HEK293 (cell line): Measurements from ENCODE around the gene PDCL2.

Experiments
- CTCF ChIA-PET: fragments of 350-600 bp; formaldehyde crosslinking; extraction: SDS; loops from one replicate; lab custom pipeline; 2021; ENCODE audit warnings: antibody characterized with exemption; lab: Yijun Ruan, JAX
- POLR2A ChIA-PET: fragments of 300-600 bp; formaldehyde crosslinking; extraction: SDS; loops from one replicate; lab custom pipeline; 2020; ENCODE audit warnings: antibody characterized with exemption, inconsistent platforms; lab: Yijun Ruan, JAX
- H3K27ac ChIP-seq: fragments of 200-500 bp; sonication (Bioruptor generic); 2 replicates; pipeline ENCODE4 v1.5.1; 2014; ENCODE audit warnings: low read depth, low read length, control low read depth, inconsistent platforms; ENCODE audit errors: extremely low read depth
- H3K36me3 ChIP-seq, 2 experiments: fragments of 200-500 bp in 1 of 2; sonication (Bioruptor generic) in 1 of 2; 1 replicate in 1 of 2; 2 replicates in 1 of 2; pipeline ENCODE4 v1.5.1; 2014 to 2017; ENCODE audit warnings: inconsistent platforms in 2 of 2, low read length in 2 of 2; ENCODE audit not compliant: control insufficient read depth in 2 of 2, insufficient read depth in 1 of 2
- H3K4me1 ChIP-seq: fragments of 200-500 bp; sonication (Bioruptor generic); 2 replicates; pipeline ENCODE4 v1.5.1; 2014; ENCODE audit warnings: mild to moderate bottlenecking, low read length, inconsistent platforms; ENCODE audit not compliant: control insufficient read depth, insufficient read depth
- H3K4me3 ChIP-seq: 2 replicates; pipeline ENCODE4 v1.5.1; 2011; ENCODE audit warnings: low read depth, mild to moderate bottlenecking, control low read depth, low read length, moderate library complexity
- H3K9me3 ChIP-seq: fragments of 200-500 bp; sonication (Bioruptor generic); 2 replicates; pipeline ENCODE4 v1.5.1; 2014; ENCODE audit warnings: low read depth, low read length, inconsistent platforms; ENCODE audit not compliant: control insufficient read depth, insufficient read depth
- BCL11B ChIP-seq: fragments of 450-650 bp; formaldehyde crosslinking; IDR thresholded peaks from 2 replicates; pipeline ENCODE4 v1.5.1; 2016; ENCODE audit warnings: low read depth, missing biosample characterization, missing genetic modification characterization
- GLIS2 ChIP-seq: fragments of 450-650 bp; formaldehyde crosslinking; IDR thresholded peaks from 2 replicates; pipeline ENCODE4 v1.5.1; 2016; ENCODE audit warnings: missing biosample characterization, missing genetic modification characterization
- KLF7 ChIP-seq: fragments of 450-650 bp; formaldehyde crosslinking; IDR thresholded peaks from 2 replicates; pipeline ENCODE4 v1.5.1; 2016; ENCODE audit warnings: missing biosample characterization, missing genetic modification characterization, borderline replicate concordance
- MZF1 ChIP-seq: fragments of 450-650 bp; formaldehyde crosslinking; IDR thresholded peaks from 2 replicates; pipeline ENCODE4 v1.5.1; 2017; ENCODE audit warnings: missing biosample characterization, missing genetic modification characterization, borderline replicate concordance
- OSR2 ChIP-seq: fragments of 450-650 bp; formaldehyde crosslinking; IDR thresholded peaks from 2 replicates; pipeline ENCODE4 v1.5.1; 2016; ENCODE audit warnings: missing biosample characterization, missing genetic modification characterization
- YY2 ChIP-seq: fragments of 450-650 bp; formaldehyde crosslinking; IDR thresholded peaks from 2 replicates; pipeline ENCODE4 v1.5.1; 2016; ENCODE audit warnings: missing biosample characterization, missing genetic modification characterization
- ZBTB7A ChIP-seq: fragments of 450-650 bp; formaldehyde crosslinking; IDR thresholded peaks from 2 replicates; pipeline ENCODE4 v1.5.1; 2016; ENCODE audit warnings: low read depth, missing biosample characterization, missing genetic modification characterization
- ZFHX2 ChIP-seq: fragments of 450-650 bp; formaldehyde crosslinking; conservative IDR thresholded peaks from 2 replicates; pipeline ENCODE4 v1.5.1; 2016; ENCODE audit warnings: missing biosample characterization, missing genetic modification characterization
- ZFP3 ChIP-seq: fragments of 450-650 bp; formaldehyde crosslinking; IDR thresholded peaks from 2 replicates; pipeline ENCODE4 v1.5.1; 2016; ENCODE audit warnings: low read depth, missing biosample characterization, missing genetic modification characterization
- ZFP69B ChIP-seq: fragments of 450-650 bp; formaldehyde crosslinking; IDR thresholded peaks from 2 replicates; pipeline ENCODE4 v1.5.1; 2016; ENCODE audit warnings: missing biosample characterization, missing genetic modification characterization
- ZNF146 ChIP-seq: fragments of 450-650 bp; formaldehyde crosslinking; IDR thresholded peaks from 2 replicates; pipeline ENCODE4 v1.5.1; 2016; ENCODE audit warnings: missing biosample characterization, missing genetic modification characterization
- ZNF274 ChIP-seq, 2 experiments: fragments of 200-500 bp in 1 of 2; fragments of 450-650 bp in 1 of 2; sonication (Bioruptor generic) in 1 of 2; formaldehyde crosslinking in 1 of 2; IDR thresholded peaks; 2 replicates each; pipeline versions ENCODE4 v1.5.1 to v1.6.1; 2014 to 2016; ENCODE audit warnings: borderline replicate concordance in 1 of 2, inconsistent platforms in 1 of 2, low read length in 1 of 2, missing biosample characterization in 1 of 2, missing genetic modification characterization in 1 of 2
- ZNF335 ChIP-seq: fragments of 450-650 bp; formaldehyde crosslinking; conservative IDR thresholded peaks from 2 replicates; pipeline ENCODE4 v1.5.1; 2016; ENCODE audit warnings: missing biosample characterization, missing genetic modification characterization
- ZNF350 ChIP-seq: fragments of 450-650 bp; formaldehyde crosslinking; IDR thresholded peaks from 2 replicates; pipeline ENCODE4 v1.5.0; 2017; ENCODE audit warnings: missing biosample characterization, mild to moderate bottlenecking, missing genetic modification characterization
- ZNF354C ChIP-seq: fragments of 450-650 bp; formaldehyde crosslinking; IDR thresholded peaks from 2 replicates; pipeline ENCODE4 v1.5.1; 2016; ENCODE audit warnings: missing biosample characterization, missing genetic modification characterization, low read depth, borderline replicate concordance
- ZNF416 ChIP-seq: fragments of 450-650 bp; formaldehyde crosslinking; IDR thresholded peaks from 2 replicates; pipeline ENCODE4 v1.5.1; 2016; ENCODE audit warnings: missing biosample characterization, missing genetic modification characterization
- ZNF514 ChIP-seq: fragments of 450-650 bp; formaldehyde crosslinking; IDR thresholded peaks from 2 replicates; pipeline ENCODE4 v1.5.1; 2016; ENCODE audit warnings: missing biosample characterization, missing genetic modification characterization
- ZNF544 ChIP-seq: fragments of 450-650 bp; formaldehyde crosslinking; IDR thresholded peaks from 2 replicates; pipeline ENCODE4 v1.5.0; 2017; ENCODE audit warnings: missing biosample characterization, missing genetic modification characterization
- ZNF600 ChIP-seq: fragments of 450-650 bp; formaldehyde crosslinking; IDR thresholded peaks from 2 replicates; pipeline ENCODE4 v1.5.1; 2016; ENCODE audit warnings: missing biosample characterization, missing genetic modification characterization
- ZNF654 ChIP-seq: fragments of 450-650 bp; formaldehyde crosslinking; IDR thresholded peaks from 2 replicates; pipeline ENCODE4 v1.5.1; 2016; ENCODE audit warnings: low read depth, missing biosample characterization, missing genetic modification characterization
- ZNF768 ChIP-seq: fragments of 450-650 bp; formaldehyde crosslinking; IDR thresholded peaks from 2 replicates; pipeline ENCODE4 v1.5.1; 2018; ENCODE audit warnings: missing biosample characterization, mild to moderate bottlenecking, missing genetic modification characterization
- TF ChIP-seq, protein P1 (sequence below): fragments of 450-650 bp; formaldehyde crosslinking; IDR thresholded peaks from 2 replicates; pipeline ENCODE4 v1.5.1; 2017; ENCODE audit warnings: missing biosample characterization, missing genetic modification characterization
- TF ChIP-seq, protein P2 (sequence below): fragments of 450-650 bp; formaldehyde crosslinking; IDR thresholded peaks from 2 replicates; pipeline ENCODE4 v1.5.1; 2017; ENCODE audit warnings: missing biosample characterization, mild to moderate bottlenecking, missing genetic modification characterization, moderate library complexity
- TF ChIP-seq, protein P3 (sequence below): fragments of 450-650 bp; formaldehyde crosslinking; IDR thresholded peaks from 2 replicates; pipeline ENCODE4 v1.5.1; 2016; ENCODE audit warnings: missing biosample characterization, missing genetic modification characterization

PDCL2 gene

DNA sequence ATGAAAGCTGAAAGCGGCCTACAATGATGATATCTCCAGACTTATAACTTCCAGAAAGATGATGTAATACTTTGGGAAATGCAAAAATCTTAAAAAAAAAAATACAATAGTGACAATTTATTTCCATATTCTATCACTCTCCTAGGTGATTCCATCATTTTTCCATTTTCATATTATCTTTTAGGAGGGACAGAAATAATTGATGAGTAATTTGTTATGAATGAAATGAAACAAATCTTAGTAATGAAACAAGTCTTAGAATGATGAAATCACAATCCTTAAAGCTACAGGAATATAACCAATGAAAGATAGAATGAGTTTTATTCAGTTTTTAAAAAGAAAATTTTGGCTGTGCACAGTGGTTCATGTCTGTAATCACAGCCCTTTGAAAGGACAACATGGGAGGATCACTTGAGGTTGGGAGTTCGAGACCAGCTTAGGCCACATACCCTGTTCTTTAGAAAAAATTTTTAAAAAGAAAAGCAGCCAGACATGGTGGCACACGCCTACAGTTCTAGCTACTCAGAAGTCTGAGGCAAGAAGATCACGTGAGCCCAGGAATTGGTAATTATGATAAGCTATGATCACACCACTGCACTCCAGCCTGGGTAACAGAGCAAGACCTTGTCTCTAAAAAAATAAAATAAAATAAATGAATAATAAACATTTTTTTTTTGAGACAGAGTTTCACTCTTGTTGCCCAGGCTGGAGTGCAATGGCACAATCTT, 67.0 kb downstream of the PDCL2 start:
- TF ChIP-seq ZNF768 (tag by site-specific recombination) = no peak
- TF ChIP-seq, protein P1, sequence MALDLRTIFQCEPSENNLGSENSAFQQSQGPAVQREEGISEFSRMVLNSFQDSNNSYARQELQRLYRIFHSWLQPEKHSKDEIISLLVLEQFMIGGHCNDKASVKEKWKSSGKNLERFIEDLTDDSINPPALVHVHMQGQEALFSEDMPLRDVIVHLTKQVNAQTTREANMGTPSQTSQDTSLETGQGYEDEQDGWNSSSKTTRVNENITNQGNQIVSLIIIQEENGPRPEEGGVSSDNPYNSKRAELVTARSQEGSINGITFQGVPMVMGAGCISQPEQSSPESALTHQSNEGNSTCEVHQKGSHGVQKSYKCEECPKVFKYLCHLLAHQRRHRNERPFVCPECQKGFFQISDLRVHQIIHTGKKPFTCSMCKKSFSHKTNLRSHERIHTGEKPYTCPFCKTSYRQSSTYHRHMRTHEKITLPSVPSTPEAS (tag by site-specific recombination) = no peak
- TF ChIP-seq ZNF600 = no peak
- TF ChIP-seq YY2 (tag by site-specific recombination) = no peak
- no peak for TF ChIP-seq ZNF514 (tag by site-specific recombination)
- TF ChIP-seq ZNF146 = no peak
- TF ChIP-seq ZNF416 (tag by site-specific recombination) = no peak
- TF ChIP-seq ZFP69B (tag by site-specific recombination) = no peak
- TF ChIP-seq ZNF354C (tag by site-specific recombination) = no peak
- TF ChIP-seq ZNF350 (tag by site-specific recombination) = no peak
- TF ChIP-seq ZFP3 (tag by site-specific recombination) = no peak
- TF ChIP-seq ZNF335 (tag by site-specific recombination) = no peak; the same call in 1 of the 2 replicates
- TF ChIP-seq ZBTB7A (tag by site-specific recombination) = no peak
- no peak for TF ChIP-seq BCL11B (tag by site-specific recombination)
- no peak for TF ChIP-seq KLF7 (tag by site-specific recombination)
- TF ChIP-seq ZNF544 (tag by site-specific recombination) = no peak
- no peak for TF ChIP-seq ZNF654 (tag by site-specific recombination)
- TF ChIP-seq, protein P2, sequence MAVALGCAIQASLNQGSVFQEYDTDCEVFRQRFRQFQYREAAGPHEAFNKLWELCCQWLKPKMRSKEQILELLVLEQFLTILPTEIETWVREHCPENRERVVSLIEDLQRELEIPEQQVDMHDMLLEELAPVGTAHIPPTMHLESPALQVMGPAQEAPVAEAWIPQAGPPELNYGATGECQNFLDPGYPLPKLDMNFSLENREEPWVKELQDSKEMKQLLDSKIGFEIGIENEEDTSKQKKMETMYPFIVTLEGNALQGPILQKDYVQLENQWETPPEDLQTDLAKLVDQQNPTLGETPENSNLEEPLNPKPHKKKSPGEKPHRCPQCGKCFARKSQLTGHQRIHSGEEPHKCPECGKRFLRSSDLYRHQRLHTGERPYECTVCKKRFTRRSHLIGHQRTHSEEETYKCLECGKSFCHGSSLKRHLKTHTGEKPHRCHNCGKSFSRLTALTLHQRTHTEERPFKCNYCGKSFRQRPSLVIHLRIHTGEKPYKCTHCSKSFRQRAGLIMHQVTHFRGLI (tag by site-specific recombination) = no peak
- TF ChIP-seq ZFHX2 (tag by site-specific recombination) = no peak
- Histone ChIP-seq H3K4me3 (no peak overlapping the region), H3K9me3 (no peaks in the 10 kb centered on the region), H3K36me3 (no peaks in the 10 kb centered on the region), H3K4me1 (no peaks in the 10 kb centered on the region), H3K27ac (no peak overlapping the region)
- ChIA-PET CTCF (interaction anchor here (0.7 kb wide), 1 partner anchor 117 kb away, joined by 10 read pairs; no protein-coding TSS in a partner anchor), POLR2A (no interaction called here)

DNA sequence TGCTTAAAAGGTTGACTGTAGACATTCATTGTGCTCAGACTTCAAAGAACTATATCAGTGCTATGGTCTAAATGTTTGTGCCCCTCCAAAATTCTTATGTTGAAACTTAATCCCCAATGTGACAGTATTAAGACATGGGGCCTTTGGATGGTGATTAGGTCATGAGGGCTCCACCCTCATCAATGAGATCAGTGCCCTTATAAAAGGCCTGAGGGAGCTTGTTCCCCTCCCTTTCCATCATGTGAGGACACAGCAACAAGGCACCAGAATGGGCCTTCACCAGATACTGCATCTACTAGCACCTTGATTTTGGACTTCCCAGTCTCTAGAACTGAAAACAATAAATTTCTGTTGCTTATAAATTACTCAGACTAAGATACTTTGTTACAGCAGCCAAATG, 73.6 kb downstream of the PDCL2 start:
- POLR2A ChIA-PET = no interaction called here
- CTCF ChIA-PET = no interaction called here
- H3K9me3 ChIP-seq = no peaks in the 10 kb centered on the region
- TF ChIP-seq, protein P3, sequence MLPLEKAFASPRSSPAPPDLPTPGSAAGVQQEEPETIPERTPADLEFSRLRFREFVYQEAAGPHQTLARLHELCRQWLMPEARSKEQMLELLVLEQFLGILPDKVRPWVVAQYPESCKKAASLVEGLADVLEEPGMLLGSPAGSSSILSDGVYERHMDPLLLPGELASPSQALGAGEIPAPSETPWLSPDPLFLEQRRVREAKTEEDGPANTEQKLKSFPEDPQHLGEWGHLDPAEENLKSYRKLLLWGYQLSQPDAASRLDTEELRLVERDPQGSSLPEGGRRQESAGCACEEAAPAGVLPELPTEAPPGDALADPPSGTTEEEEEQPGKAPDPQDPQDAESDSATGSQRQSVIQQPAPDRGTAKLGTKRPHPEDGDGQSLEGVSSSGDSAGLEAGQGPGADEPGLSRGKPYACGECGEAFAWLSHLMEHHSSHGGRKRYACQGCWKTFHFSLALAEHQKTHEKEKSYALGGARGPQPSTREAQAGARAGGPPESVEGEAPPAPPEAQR (tag by site-specific recombination) = no peak
- no peak for TF ChIP-seq GLIS2 (tag by site-specific recombination)
- no peak for TF ChIP-seq OSR2 (tag by site-specific recombination)
- no peak for TF ChIP-seq YY2 (tag by site-specific recombination)
- no peak for TF ChIP-seq KLF7 (tag by site-specific recombination)
- TF ChIP-seq ZNF274 (IDR thresholded peaks at IDR 0.05; ENCODE audit: low read length) = no peak
- no peak for TF ChIP-seq ZNF274 (tag by site-specific recombination; IDR thresholded peaks at IDR 0.05; ENCODE audit: borderline replicate concordance)
- no peak for TF ChIP-seq MZF1
- H3K4me1 ChIP-seq = no peaks in the 10 kb centered on the region
- no peak overlapping the region for H3K4me3 ChIP-seq
- no peak overlapping the region for H3K27ac ChIP-seq
- no peaks in the 10 kb centered on the region for H3K36me3 ChIP-seq
